Measurements from ENCODE around the gene C4A. TPM values are rescaled to one million over a fixed set of nuclear protein-coding genes. Genes with fewer than 3 reads are reported as not detected.
A peak's percentile ranks its signal among the peaks of the same experiment; 100 is the strongest.

C4A gene
- polyA plus RNA-seq, 1 donor (not counting 4 experiments of a cell fraction or from before 2014, with no cell fraction given) = 1.2 TPM

DNA sequence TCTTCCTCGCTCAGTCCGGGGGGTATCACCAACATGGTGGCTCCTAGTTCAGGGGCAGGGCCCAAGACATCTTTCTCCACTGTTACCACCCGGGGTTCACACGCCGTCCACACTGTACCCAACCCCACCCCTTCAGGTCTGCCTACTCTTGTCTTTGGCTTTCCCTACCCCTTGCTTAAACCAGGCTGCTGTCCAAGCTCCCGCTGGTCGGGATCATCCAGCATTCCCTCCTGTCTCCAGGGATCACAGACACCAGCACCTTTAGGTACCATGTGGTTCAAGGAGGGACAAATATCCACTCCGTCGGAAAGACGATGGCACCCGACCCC lies 23.5 kb upstream of the C4A start:
- H2AFZ ChIP-seq (ENCODE audit: control insufficient read depth, low read length) = peak overlapping the region; percentile 96
- H3K4me2 ChIP-seq (ENCODE audit: control insufficient read depth, extremely low read depth, insufficient read depth, low read depth, low read length) = peak overlapping the region; percentile 96
- peak overlapping the region; percentile 80 for H3K27ac ChIP-seq (ENCODE audit: control insufficient read depth, insufficient read depth, low read length)
- H4K20me1 ChIP-seq (ENCODE audit: control insufficient read depth, extremely low read depth, insufficient read depth, low read length) = no peaks in the 10 kb centered on the region
- FAIRE-seq = no peak
- peaks cover 35 to 55% of the 10 kb centered on the region in 2 experiments for H3K36me3 ChIP-seq (ENCODE audit: control insufficient read depth in 2 of 2, extremely low read depth in 1 of 2, insufficient read depth in 2 of 2, low read length in 2 of 2)
- no peaks in the 10 kb centered on the region for H3K27me3 ChIP-seq (ENCODE audit: control insufficient read depth, extremely low read depth, insufficient read depth, low read length)
- peak overlapping the region; percentile 90 to 99 (median 95) for H3K4me3 ChIP-seq (ENCODE audit: control insufficient read depth in 2 of 3, extremely low read depth in 1 of 3, insufficient read depth in 2 of 3, low read depth in 1 of 3, low read length in 3 of 3)
- H3K9me1 ChIP-seq (ENCODE audit: control insufficient read depth, extremely low read depth, insufficient read depth, low read length) = no peaks in the 10 kb centered on the region
- no peak for DNase-seq (ENCODE audit: low read depth, low spot score)
- peaks cover 27% of the 10 kb centered on the region for H3K79me2 ChIP-seq (ENCODE audit: control insufficient read depth, insufficient read depth, low read length)
- TF ChIP-seq EZH2 (IDR thresholded peaks at IDR 0.05; ENCODE audit: low read length) = no peak
- TF ChIP-seq, protein P1, sequence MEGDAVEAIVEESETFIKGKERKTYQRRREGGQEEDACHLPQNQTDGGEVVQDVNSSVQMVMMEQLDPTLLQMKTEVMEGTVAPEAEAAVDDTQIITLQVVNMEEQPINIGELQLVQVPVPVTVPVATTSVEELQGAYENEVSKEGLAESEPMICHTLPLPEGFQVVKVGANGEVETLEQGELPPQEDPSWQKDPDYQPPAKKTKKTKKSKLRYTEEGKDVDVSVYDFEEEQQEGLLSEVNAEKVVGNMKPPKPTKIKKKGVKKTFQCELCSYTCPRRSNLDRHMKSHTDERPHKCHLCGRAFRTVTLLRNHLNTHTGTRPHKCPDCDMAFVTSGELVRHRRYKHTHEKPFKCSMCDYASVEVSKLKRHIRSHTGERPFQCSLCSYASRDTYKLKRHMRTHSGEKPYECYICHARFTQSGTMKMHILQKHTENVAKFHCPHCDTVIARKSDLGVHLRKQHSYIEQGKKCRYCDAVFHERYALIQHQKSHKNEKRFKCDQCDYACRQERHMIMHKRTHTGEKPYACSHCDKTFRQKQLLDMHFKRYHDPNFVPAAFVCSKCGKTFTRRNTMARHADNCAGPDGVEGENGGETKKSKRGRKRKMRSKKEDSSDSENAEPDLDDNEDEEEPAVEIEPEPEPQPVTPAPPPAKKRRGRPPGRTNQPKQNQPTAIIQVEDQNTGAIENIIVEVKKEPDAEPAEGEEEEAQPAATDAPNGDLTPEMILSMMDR (optimal IDR thresholded peaks at IDR 0.05 in 1 of 3, IDR thresholded peaks at IDR 0.05 in 1 of 3, conservative IDR thresholded peaks at IDR 0.05 in 1 of 3; ENCODE audit: extremely low read depth in 1 of 3, insufficient read depth in 2 of 3, low read length in 3 of 3) = no peak
- H3K9me3 ChIP-seq (ENCODE audit: control insufficient read depth, low read depth, low read length) = no peaks in the 10 kb centered on the region
- peak overlapping the region; percentile 92 for H3K9ac ChIP-seq (ENCODE audit: control insufficient read depth, extremely low read depth, insufficient read depth, low read length)
- dilution Hi-C loops (cut with MboI; ENCODE audit: extremely low pct_ligation_motif_present, low sequenced_read_pairs) = no loop called here
- peaks cover 15% of the 10 kb centered on the region for H3K4me1 ChIP-seq (ENCODE audit: control insufficient read depth, extremely low read depth, insufficient read depth, low read length)

DNA sequence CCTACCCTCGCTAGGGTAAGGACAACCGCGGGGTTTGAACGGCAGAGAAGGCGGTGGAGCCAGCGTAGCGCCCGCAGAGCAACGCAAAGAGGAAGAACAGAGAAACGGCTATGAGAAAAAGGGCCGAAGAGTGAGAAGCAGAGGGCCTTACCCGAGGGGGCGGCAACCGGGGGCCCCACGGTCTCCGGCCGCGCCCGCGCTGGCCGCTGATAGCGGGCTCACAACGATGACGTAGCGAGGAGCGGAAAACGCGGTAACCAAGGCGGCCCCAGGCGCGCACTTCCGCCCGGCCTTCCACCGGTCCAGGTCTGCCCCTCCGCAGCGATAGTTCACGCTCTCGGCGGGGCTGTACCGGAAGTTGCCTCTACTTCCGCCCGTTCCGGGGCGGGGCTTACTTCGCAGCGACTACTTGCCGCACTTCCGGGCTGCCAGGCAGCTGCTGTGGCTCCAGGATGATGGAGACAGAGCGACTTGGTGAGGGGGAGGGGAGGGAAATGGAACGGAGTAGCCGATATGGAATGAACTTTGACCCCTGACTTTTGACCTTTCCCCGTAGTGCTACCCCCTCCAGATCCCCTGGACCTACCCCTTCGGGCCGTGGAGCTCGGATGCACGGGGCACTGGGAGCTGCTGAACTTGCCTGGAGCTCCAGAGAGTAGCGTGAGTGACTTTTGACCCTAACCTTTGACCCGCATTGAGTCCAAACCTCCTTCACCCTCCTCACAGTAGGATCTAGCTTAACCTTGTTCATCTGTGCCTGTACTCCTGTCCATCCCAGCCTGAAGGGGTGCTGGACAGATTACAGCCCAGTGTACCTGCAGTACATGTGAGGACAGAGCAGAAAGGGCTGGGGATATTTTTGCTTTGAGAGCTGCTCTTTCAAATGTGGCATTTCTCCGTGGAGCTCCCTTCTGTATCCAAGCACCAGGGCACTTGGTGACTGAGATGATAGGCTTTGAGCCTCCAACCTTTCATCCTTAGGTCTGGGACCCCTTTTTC lies 22.8 kb upstream of the C4A start, which contains the start of the genes NELFE and SKIC2:
Gene NELFE, minus strand, starts transcription at position 231 of the 999 bp plus-strand sequence. CDS start 525 bp downstream, outside the sequence.
Gene SKIC2, plus strand, starts transcription at position 435 of the 999 bp plus-strand sequence. Its CDS starts 18 bp downstream, at position 453.
- H3K9me3 ChIP-seq (ENCODE audit: control insufficient read depth, low read depth, low read length) = no peaks in the 10 kb centered on the region
- H3K9me1 ChIP-seq (ENCODE audit: control insufficient read depth, extremely low read depth, insufficient read depth, low read length) = no peaks in the 10 kb centered on the region
- peak within 1 kb of the TSS; percentile 90 to 99 (median 95) for H3K4me3 ChIP-seq (ENCODE audit: control insufficient read depth in 2 of 3, extremely low read depth in 1 of 3, insufficient read depth in 2 of 3, low read depth in 1 of 3, low read length in 3 of 3)
- TF ChIP-seq, protein P1 (optimal IDR thresholded peaks at IDR 0.05 in 1 of 3, IDR thresholded peaks at IDR 0.05 in 1 of 3, conservative IDR thresholded peaks at IDR 0.05 in 1 of 3; ENCODE audit: extremely low read depth in 1 of 3, insufficient read depth in 2 of 3, low read length in 3 of 3) = no peak
- TF ChIP-seq EZH2 (IDR thresholded peaks at IDR 0.05; ENCODE audit: low read length) = no peak
- peak within 1 kb of the TSS; percentile 92 for H3K9ac ChIP-seq (ENCODE audit: control insufficient read depth, extremely low read depth, insufficient read depth, low read length)
- dilution Hi-C loops (cut with MboI; ENCODE audit: extremely low pct_ligation_motif_present, low sequenced_read_pairs) = no loop called here
- peak within 1 kb of the TSS; percentile 80 for H3K27ac ChIP-seq (ENCODE audit: control insufficient read depth, insufficient read depth, low read length)
- FAIRE-seq (peak; percentile 43), DNase-seq (ENCODE audit: low read depth, low spot score) (peak; percentile 77)
- H2AFZ ChIP-seq (ENCODE audit: control insufficient read depth, low read length) = peak within 1 kb of the TSS; percentile 96
- peaks cover 27% of the 10 kb centered on the region for H3K79me2 ChIP-seq (ENCODE audit: control insufficient read depth, insufficient read depth, low read length)
- no peaks in the 10 kb centered on the region for H4K20me1 ChIP-seq (ENCODE audit: control insufficient read depth, extremely low read depth, insufficient read depth, low read length)
- H3K36me3 ChIP-seq (ENCODE audit: control insufficient read depth in 2 of 2, extremely low read depth in 1 of 2, insufficient read depth in 2 of 2, low read length in 2 of 2) = peaks cover 33 to 49% of the 10 kb centered on the region in 2 experiments
- H3K4me1 ChIP-seq (ENCODE audit: control insufficient read depth, extremely low read depth, insufficient read depth, low read length) = peaks cover 15% of the 10 kb centered on the region
- no peaks in the 10 kb centered on the region for H3K27me3 ChIP-seq (ENCODE audit: control insufficient read depth, extremely low read depth, insufficient read depth, low read length)
- peak within 1 kb of the TSS; percentile 100 for H3K4me2 ChIP-seq (ENCODE audit: control insufficient read depth, extremely low read depth, insufficient read depth, low read depth, low read length)
